Lung (tissue), 12 donors: Measurements from ENCODE around the gene KDM6B. TPM values are rescaled to one million over a fixed set of nuclear protein-coding genes. Genes with fewer than 3 reads are reported as not detected.

Experiments used
- ATAC-seq: fragments of 200-7000 bp; cut with Tn5 transposase; one replicate; pipeline ENCODE4 v1.9.1; 2020; ENCODE audit warnings: moderate number of reproducible peaks; ENCODE audit not compliant: insufficient read depth, low FRiP score
- DNase-seq, 3 donors: peaks; one replicate each; pipeline ENCODE4 v3.0.0-alpha.2; 2013 to 2017
- H3K27ac ChIP-seq, 2 donors: one replicate each; pipeline ENCODE4 v1.5.1; 2013; ENCODE audit warnings: mild to moderate bottlenecking in 2 of 2, moderate library complexity in 2 of 2, control low read depth in 1 of 2, inconsistent platforms in 1 of 2, low read depth in 1 of 2, low read length in 1 of 2
- H3K27me3 ChIP-seq, 3 donors: one replicate each; pipeline ENCODE4 v1.5.1; 2013; ENCODE audit warnings: low read length in 2 of 3; ENCODE audit not compliant: control insufficient read depth in 3 of 3, insufficient read depth in 3 of 3
- H3K36me3 ChIP-seq, 4 donors: one replicate each; pipeline ENCODE4 v1.5.1; 2013; ENCODE audit warnings: low read length in 4 of 4, mild to moderate bottlenecking in 1 of 4, moderate library complexity in 1 of 4; ENCODE audit not compliant: control insufficient read depth in 4 of 4, insufficient read depth in 4 of 4
- H3K4me1 ChIP-seq, 5 donors: one replicate each; pipeline ENCODE4 v1.5.1; 2013; ENCODE audit warnings: low read length in 5 of 5, mild to moderate bottlenecking in 2 of 5, moderate library complexity in 1 of 5; ENCODE audit not compliant: control insufficient read depth in 5 of 5, insufficient read depth in 5 of 5
- H3K4me3 ChIP-seq: one replicate; pipeline ENCODE4 v1.5.1; 2013; ENCODE audit warnings: mild to moderate bottlenecking, control low read depth, moderate library complexity
- H3K9ac ChIP-seq, 2 donors: one replicate each; pipeline ENCODE4 v1.5.1; 2013; ENCODE audit warnings: low read length in 2 of 2, control low read depth in 1 of 2; ENCODE audit not compliant: insufficient read depth in 1 of 2
- H3K9me3 ChIP-seq, 4 donors: one replicate each; pipeline ENCODE4 v1.5.1; 2013; ENCODE audit warnings: low read length in 3 of 4, mild to moderate bottlenecking in 1 of 4, moderate library complexity in 1 of 4; ENCODE audit not compliant: control insufficient read depth in 4 of 4, insufficient read depth in 3 of 4
- CTCF ChIP-seq: IDR thresholded peaks from 2 replicates; pipeline ENCODE4 v1.5.1; 2012; ENCODE audit warnings: mild to moderate bottlenecking; ENCODE audit errors: control extremely low read depth, extremely low read depth
- WGBS, 2 donors: extraction: QIAGEN DNeasy Blood & Tissue Kit; methylation state at CpG; one replicate each; pipeline ENCODE4 v1.1.7; 2013; 5-methylcytosine and 5-hydroxymethylcytosine counted together
- polyA plus RNA-seq, 2 donors: library from polyadenylated mRNA; stranded (reverse); fragments of 200-250 nt; gene quantifications; one replicate each; pipeline ENCODE4 v1.2.1, GENCODE V29; 2013
- total RNA-seq, 2 donors: library from RNA; depleted of rRNA in 1 of 2; stranded (reverse); fragments of >200 nt in 1 of 2; gene quantifications; one replicate each; pipeline ENCODE4 v1.2.1, GENCODE V29; 2014 to 2021
- donor health status: control.
- donor health status: control.
- donor health status: Bipolar disorder and iron deficiency.
- donor health status: healthy.
- donor health status: DM: yes; HTN: yes; CAD: no.

The KDM6B gene
- total and polyA plus RNA-seq, 4 donors: 21.0 to 52.9 (median 34.5) TPM

GRCh38 chr17:7790150-7790549 is 43.9 kb upstream of the KDM6B start:
- 93% methylated on average over 5 of the region's 5 CpGs for WGBS, 2 donors
- no peak for TF ChIP-seq CTCF
- H3K36me3 ChIP-seq: no peaks in the 10 kb centered on the region
- H3K27me3 ChIP-seq: no peaks in the 10 kb centered on the region
- H3K27ac ChIP-seq: no peak overlapping the region
- no peaks in the 10 kb centered on the region for H3K9me3 ChIP-seq
- H3K9ac ChIP-seq: no peak overlapping the region
- ATAC-seq: no peak
- DNase-seq: no peak
- H3K4me3 ChIP-seq: no peak overlapping the region
- H3K4me1 ChIP-seq: peaks cover 0 to 3% (median 0%) of the 10 kb centered on the region in 5 donors

DNA sequence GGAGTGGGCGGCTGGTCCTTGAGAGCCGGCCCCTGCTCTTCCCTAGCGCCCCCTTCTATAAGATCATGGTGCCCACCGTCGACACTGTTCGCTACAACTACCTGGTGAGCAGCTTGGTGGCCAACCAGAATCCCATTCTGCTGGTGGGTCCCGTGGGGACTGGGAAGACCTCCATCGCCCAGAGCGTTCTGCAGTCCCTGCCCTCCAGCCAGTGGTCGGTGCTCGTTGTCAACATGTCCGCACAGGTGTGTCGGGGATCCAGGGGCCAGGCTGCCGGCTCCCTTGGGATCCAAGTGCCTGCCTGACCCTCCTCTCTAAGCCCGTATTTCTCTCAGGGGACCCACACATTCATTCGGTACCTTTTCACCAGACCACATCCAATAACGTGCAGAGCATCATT is 41.4 kb upstream of the KDM6B start:
- DNase-seq: no peak
- Histone ChIP-seq H3K9me3 (no peaks in the 10 kb centered on the region), H3K27me3 (no peaks in the 10 kb centered on the region), H3K36me3 (no peaks in the 10 kb centered on the region), H3K4me3 (no peak overlapping the region), H3K4me1 (peaks cover 0 to 3% (median 0%) of the 10 kb centered on the region in 5 donors), H3K9ac (no peak overlapping the region), H3K27ac (no peak overlapping the region)
- no peak for ATAC-seq
- WGBS, 2 donors: 91 to 94% methylated on average over 16 to 17 of the region's 17 CpGs
- TF ChIP-seq CTCF: no peak

DNA sequence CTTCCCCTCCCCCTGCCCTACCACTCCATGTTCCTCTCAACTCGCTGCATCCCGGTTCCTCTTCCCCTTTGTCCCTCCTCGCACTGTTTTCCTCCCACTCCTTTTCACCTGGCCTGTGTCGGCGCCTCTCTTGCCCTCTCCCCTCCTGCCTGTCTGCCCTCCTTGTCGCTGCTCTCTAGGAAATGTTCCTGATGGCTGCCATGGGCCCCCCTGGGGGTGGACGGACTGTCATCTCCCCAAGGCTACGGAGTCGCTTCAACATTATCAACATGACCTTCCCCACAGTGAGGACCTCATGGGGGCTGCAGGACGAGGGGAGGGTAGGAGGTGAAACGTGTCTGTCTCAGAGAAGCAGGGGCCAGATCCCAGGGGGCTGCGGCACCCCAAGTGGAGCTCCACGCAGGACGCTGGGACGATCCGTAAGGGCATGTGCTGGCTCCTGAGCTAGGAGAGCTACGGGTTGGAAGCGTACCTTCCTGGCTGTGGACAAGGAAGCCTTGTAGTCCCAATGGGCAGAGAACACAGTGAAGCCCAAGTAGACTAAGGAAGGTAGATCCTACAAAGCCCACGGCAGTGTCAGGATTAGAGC is 39.8 kb upstream of the KDM6B start:
- Histone ChIP-seq H3K27ac (no peak overlapping the region), H3K4me1 (peaks cover 0 to 3% (median 0%) of the 10 kb centered on the region in 5 donors), H3K36me3 (no peaks in the 10 kb centered on the region), H3K9me3 (no peaks in the 10 kb centered on the region), H3K27me3 (no peaks in the 10 kb centered on the region), H3K9ac (no peak overlapping the region), H3K4me3 (no peak overlapping the region)
- ATAC-seq (no peak), DNase-seq (no peak)
- WGBS, 2 donors: 65 to 72% methylated on average over 19 of the region's 19 CpGs
- TF ChIP-seq CTCF: no peak

DNA sequence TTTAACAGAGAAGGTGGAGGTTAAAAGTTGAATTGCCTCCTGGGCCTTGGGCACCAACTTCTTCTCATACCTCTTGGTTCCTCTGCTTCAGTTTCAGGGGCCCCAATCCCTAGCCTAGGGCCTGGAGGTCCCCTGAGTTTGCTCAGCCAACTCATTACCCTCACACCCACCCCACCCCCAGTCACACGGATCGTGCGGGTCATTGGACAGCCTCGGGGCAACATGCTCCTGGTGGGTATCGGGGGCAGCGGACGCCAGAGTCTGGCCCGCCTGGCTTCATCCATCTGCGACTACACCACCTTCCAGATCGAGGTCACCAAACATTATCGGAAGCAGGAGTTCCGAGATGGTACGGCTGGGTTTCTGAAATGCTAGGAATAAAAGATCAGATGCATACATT is 36.0 kb upstream of the KDM6B start:
- no peak for DNase-seq
- H3K27me3 ChIP-seq: no peaks in the 10 kb centered on the region
- no peak overlapping the region for H3K4me3 ChIP-seq
- peaks cover 0 to 3% (median 0%) of the 10 kb centered on the region in 5 donors for H3K4me1 ChIP-seq
- ATAC-seq: no peak
- TF ChIP-seq CTCF: no peak
- H3K27ac ChIP-seq: no peak overlapping the region
- WGBS, 2 donors: 90 to 92% methylated on average over 13 of the region's 13 CpGs
- no peaks in the 10 kb centered on the region for H3K9me3 ChIP-seq
- no peaks in the 10 kb centered on the region for H3K36me3 ChIP-seq
- no peak overlapping the region for H3K9ac ChIP-seq
